ENCODE data around the gene KRTAP9-6.

The KRTAP9-6 gene

GRCh38 chr17:41311111-41311510 lies 45.9 kb downstream of the KRTAP9-6 start:
- Histone ChIP-seq H3K27me3 (peaks cover 0 to 29% of the 10 kb centered on the region in 2 donors), H3K4me1 (peaks cover 0 to 8% (median 0%) of the 10 kb centered on the region in 4 donors), H3K9me3 (no peaks in the 10 kb centered on the region), H3K27ac (no peak overlapping the region), H3K36me3 (no peaks in the 10 kb centered on the region), H3K4me3 (no peak overlapping the region)
- intact Hi-C loops (cut with DNase I; ENCODE audit: low total_unique reads) = no loop called here
- no peak for TF ChIP-seq CTCF (IDR thresholded peaks at IDR 0.05)
- DNase-seq = no peak

- H3K36me3 ChIP-seq = no peaks in the 10 kb centered on the region
- H3K9me3 ChIP-seq = no peaks in the 10 kb centered on the region
- no peaks in the 10 kb centered on the region for H3K4me1 ChIP-seq
- no peak for DNase-seq
- intact Hi-C loops (cut with DNase I; ENCODE audit: low total_unique reads) = no loop called here
- no peak for TF ChIP-seq CTCF (IDR thresholded peaks at IDR 0.05)
- no peak within 1 kb of the TSS for H3K4me3 ChIP-seq
- H3K27me3 ChIP-seq = peaks cover 0 to 13% of the 10 kb centered on the region in 2 donors
- no peak within 1 kb of the TSS for H3K27ac ChIP-seq
These were observed 50.1 kb downstream of the KRTAP9-6 start, which contains the start of gene KRTAP17-1 for GRCh38 chr17:41315204-41315794. Gene KRTAP17-1 (minus strand): TSS chr17:41315710. CDS start chr17:41315650, 60 bp downstream.
